Immature natural killer cell (primary cell): ENCODE data around the gene KCNK6. TPM values are rescaled to one million over a fixed set of nuclear protein-coding genes. Genes with fewer than 3 reads are reported as not detected.

Source experiments
- DNase-seq, 3 donors: peaks; one replicate each; pipeline ENCODE4 v3.0.0; 2022; ENCODE audit warnings: mixed read lengths in 1 of 3
- H3K27ac Mint-ChIP-seq, 6 donors: one replicate each; pipeline ENCODE4 v1.8.0; 2020; ENCODE audit warnings: mixed read lengths in 6 of 6, mild to moderate bottlenecking in 5 of 6, inconsistent platforms in 4 of 6, moderate library complexity in 3 of 6
- H3K27me3 Mint-ChIP-seq, 3 donors: one replicate each; pipeline ENCODE4 v1.8.0; 2020 to 2021; ENCODE audit warnings: low read depth in 3 of 3, mild to moderate bottlenecking in 3 of 3, mixed read lengths in 3 of 3, moderate library complexity in 3 of 3, inconsistent platforms in 1 of 3
- H3K36me3 Mint-ChIP-seq, 3 donors: one replicate each; pipeline ENCODE4 v1.8.0; 2020; ENCODE audit warnings: mixed read lengths in 3 of 3, inconsistent platforms in 2 of 3, mild to moderate bottlenecking in 2 of 3
- H3K4me1 Mint-ChIP-seq, 2 donors: one replicate each; pipeline ENCODE4 v1.8.0; 2020; ENCODE audit warnings: inconsistent platforms in 2 of 2, mild to moderate bottlenecking in 2 of 2, mixed read lengths in 2 of 2, moderate library complexity in 1 of 2
- H3K4me3 Mint-ChIP-seq, 5 donors: one replicate each; pipeline ENCODE4 v1.8.0; 2020; ENCODE audit warnings: mild to moderate bottlenecking in 5 of 5, mixed read lengths in 5 of 5, inconsistent platforms in 3 of 5, moderate library complexity in 3 of 5
- H3K9me3 Mint-ChIP-seq, 6 donors: one replicate each; pipeline ENCODE4 v1.8.0; 2020; ENCODE audit warnings: mild to moderate bottlenecking in 6 of 6, mixed read lengths in 6 of 6, inconsistent platforms in 4 of 6, moderate library complexity in 3 of 6
- polyA plus RNA-seq, 3 donors: library from polyadenylated mRNA; unstranded; fragments of 300-500 nt; fragmentation: Illumina TruSeq; gene quantifications; one replicate each; pipeline ENCODE4 v1.2.3, GENCODE V29; 2021

Gene KCNK6
- polyA plus RNA-seq, 3 donors from 2014 or later = 0.93 to 1.2 (median 1.0) TPM

DNA sequence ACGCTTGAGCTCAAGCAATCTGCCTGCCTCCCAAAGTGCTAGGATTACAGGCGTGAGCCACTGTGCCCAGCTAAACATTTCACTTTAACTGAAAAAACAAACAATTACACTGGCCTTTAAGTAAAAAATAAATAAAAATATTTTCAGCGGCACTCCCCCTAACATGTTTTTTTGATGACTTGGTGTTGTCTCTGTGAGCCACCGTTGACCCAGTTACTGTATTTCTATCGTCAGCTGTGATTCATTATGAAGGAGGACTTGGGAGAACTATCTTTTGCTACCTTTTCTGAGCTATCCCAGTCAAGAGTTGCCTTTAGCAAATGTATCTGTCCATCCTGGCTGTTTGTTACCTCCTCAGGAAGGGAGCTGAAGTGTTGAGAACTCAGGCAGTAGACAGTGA, 34.1 kb upstream of the KCNK6 start:
- Mint-ChIP-seq H3K27me3 (no peaks in the 10 kb centered on the region), H3K27ac (no peak overlapping the region), H3K36me3 (no peaks in the 10 kb centered on the region), H3K9me3 (no peaks in the 10 kb centered on the region), H3K4me3 (no peak overlapping the region), H3K4me1 (no peaks in the 10 kb centered on the region)
- no peak for DNase-seq

DNA sequence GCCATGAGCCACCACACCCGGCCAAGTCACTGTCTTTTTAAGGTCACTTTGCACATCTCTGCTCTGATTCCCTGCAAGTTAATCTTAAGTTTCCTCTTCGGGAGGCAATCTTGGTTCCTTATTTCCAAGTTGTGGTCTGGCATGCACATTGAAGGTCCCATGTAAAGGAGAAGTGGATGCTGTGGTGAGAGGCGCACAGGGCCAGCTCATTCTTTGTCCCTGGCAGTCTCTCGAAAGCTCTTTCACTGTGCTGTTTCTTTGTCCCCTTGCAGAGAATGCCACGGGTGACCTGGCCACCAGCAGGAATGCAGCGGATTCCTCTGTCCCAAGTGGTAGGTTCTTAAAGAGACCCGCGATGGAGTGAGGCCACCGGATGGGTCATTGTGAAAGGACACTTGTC, 32.0 kb upstream of the KCNK6 start:
- Mint-ChIP-seq H3K27me3 (no peaks in the 10 kb centered on the region), H3K27ac (no peak overlapping the region), H3K4me3 (no peak overlapping the region), H3K9me3 (no peaks in the 10 kb centered on the region), H3K4me1 (no peaks in the 10 kb centered on the region), H3K36me3 (no peaks in the 10 kb centered on the region)
- no peak for DNase-seq

GRCh38 chr19:38288123-38288855, 31.4 kb upstream of the KCNK6 start:
- Mint-ChIP-seq H3K4me1 (no peaks in the 10 kb centered on the region), H3K36me3 (no peaks in the 10 kb centered on the region), H3K27me3 (peaks cover 0 to 2% (median 0%) of the 10 kb centered on the region in 3 donors), H3K4me3 (no peak overlapping the region), H3K9me3 (no peaks in the 10 kb centered on the region), H3K27ac (no peak overlapping the region)
- DNase-seq = no peak

DNA sequence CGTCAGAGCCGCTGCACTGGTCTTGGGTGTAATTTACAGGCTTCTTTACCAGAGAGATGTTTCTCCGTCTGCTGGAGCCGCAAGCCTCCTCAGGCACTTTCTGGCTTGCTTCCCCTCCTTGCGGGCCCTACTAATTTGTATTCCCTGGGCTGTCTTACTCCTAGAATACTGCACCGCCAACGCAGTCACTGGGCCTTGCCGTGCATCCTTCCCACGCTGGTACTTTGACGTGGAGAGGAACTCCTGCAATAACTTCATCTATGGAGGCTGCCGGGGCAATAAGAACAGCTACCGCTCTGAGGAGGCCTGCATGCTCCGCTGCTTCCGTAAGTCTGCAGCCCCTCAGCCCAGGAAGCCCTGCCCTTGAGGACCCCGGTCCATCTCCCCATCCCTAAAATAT, 29.7 kb upstream of the KCNK6 start:
- H3K27me3 Mint-ChIP-seq = peaks cover 0 to 2% (median 0%) of the 10 kb centered on the region in 3 donors
- H3K4me3 Mint-ChIP-seq = no peak overlapping the region
- H3K27ac Mint-ChIP-seq = no peak overlapping the region
- H3K36me3 Mint-ChIP-seq = no peaks in the 10 kb centered on the region
- DNase-seq = no peak
- no peaks in the 10 kb centered on the region for H3K9me3 Mint-ChIP-seq
- H3K4me1 Mint-ChIP-seq = no peaks in the 10 kb centered on the region

DNA sequence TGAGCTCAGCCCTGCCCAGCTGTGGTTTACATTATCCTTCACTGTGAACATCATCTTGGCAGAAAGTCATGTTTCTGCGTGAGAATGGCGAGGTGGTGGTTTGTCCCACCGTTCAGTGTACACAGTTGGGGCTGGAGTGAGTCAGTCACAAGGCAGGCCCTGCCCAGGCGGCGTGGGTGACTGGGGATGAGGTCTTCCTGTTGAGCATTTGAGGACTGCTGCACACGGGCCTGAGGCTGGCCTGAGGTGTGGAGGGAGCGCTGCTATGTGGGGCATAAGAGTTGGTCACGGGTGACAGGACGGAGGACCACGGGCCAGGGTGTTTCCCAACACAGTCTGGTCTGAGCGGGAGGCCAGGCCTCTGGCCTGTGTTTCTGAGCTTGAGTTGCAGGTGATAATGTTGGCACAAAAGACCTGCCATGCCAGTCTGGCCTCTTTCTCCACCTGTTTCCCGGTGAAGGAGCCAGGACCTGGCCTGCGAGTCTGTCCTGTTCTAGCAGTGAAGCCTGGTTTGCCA, 29.0 kb upstream of the KCNK6 start:
- H3K36me3 Mint-ChIP-seq = no peaks in the 10 kb centered on the region
- H3K4me1 Mint-ChIP-seq = no peaks in the 10 kb centered on the region
- no peaks in the 10 kb centered on the region for H3K9me3 Mint-ChIP-seq
- peaks cover 0 to 2% (median 0%) of the 10 kb centered on the region in 3 donors for H3K27me3 Mint-ChIP-seq
- no peak overlapping the region for H3K27ac Mint-ChIP-seq
- H3K4me3 Mint-ChIP-seq = no peak overlapping the region
- no peak for DNase-seq

DNA sequence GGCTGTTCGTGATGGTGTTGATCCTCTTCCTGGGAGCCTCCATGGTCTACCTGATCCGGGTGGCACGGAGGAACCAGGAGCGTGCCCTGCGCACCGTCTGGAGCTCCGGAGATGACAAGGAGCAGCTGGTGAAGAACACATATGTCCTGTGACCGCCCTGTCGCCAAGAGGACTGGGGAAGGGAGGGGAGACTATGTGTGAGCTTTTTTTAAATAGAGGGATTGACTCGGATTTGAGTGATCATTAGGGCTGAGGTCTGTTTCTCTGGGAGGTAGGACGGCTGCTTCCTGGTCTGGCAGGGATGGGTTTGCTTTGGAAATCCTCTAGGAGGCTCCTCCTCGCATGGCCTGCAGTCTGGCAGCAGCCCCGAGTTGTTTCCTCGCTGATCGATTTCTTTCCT, 27.8 kb upstream of the KCNK6 start:
- H3K27me3 Mint-ChIP-seq = peaks cover 0 to 2% (median 0%) of the 10 kb centered on the region in 3 donors
- DNase-seq = no peak
- H3K4me3 Mint-ChIP-seq = no peak overlapping the region
- H3K4me1 Mint-ChIP-seq = no peaks in the 10 kb centered on the region
- H3K9me3 Mint-ChIP-seq = no peaks in the 10 kb centered on the region
- H3K27ac Mint-ChIP-seq = no peak overlapping the region
- H3K36me3 Mint-ChIP-seq = no peaks in the 10 kb centered on the region

- no peaks in the 10 kb centered on the region for H3K9me3 Mint-ChIP-seq
- no peak overlapping the region for H3K4me3 Mint-ChIP-seq
- H3K27me3 Mint-ChIP-seq = peaks cover 0 to 2% (median 0%) of the 10 kb centered on the region in 3 donors
- DNase-seq = no peak
- H3K36me3 Mint-ChIP-seq = no peaks in the 10 kb centered on the region
- H3K4me1 Mint-ChIP-seq = no peaks in the 10 kb centered on the region
- peak overlapping the region in 1 of 6 donors; percentile 34 for H3K27ac Mint-ChIP-seq
Measured at GRCh38 chr19:38293281-38293680, 26.4 kb upstream of the KCNK6 start.

GRCh38 chr19:38294090-38294489, 25.6 kb upstream of the KCNK6 start:
- Mint-ChIP-seq H3K9me3 (no peaks in the 10 kb centered on the region), H3K4me3 (no peak overlapping the region), H3K27ac (no peak overlapping the region), H3K36me3 (no peaks in the 10 kb centered on the region), H3K27me3 (peaks cover 0 to 2% (median 0%) of the 10 kb centered on the region in 3 donors), H3K4me1 (no peaks in the 10 kb centered on the region)
- no peak for DNase-seq

DNA sequence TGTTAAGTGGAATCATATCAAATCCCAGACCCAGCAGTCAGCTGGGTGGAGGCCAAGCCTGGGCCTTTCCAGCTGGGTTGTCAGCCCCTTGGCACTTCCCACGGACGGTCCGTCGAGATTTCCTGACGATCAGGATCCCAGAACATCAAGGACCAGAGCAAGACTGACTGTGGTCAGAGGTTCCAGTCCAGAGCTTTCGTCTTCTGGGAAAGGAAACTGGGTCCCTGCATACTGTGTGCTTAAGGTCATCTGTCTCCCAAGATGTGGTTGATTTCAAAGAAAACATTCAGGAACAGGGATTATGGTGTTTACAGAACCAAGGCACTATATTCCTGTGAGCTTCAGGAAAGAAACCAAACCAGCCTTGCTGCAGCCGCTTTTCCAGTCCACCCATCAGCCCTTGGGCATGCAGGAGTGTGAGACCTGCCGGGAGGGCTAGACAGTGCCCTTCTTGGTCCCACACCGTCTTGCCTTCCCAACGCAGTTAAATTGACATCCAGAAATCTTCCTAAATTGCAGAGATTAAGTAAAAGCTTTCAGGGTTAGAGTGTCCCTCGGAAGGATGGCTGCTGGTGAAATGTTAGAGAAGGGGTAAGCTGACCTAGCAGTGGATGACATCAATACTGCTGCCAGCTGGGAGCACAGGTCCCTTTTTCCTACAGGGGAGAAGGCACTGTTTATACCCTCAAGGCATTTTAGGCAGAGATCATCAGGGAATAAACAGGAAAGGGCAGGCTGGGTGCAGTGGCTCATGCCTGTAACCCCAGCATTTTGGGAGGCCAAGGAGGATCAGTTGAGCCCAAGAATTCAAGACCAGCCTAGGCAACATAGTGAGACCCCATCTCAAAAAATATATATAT, 20.6 kb upstream of the KCNK6 start:
- no peaks in the 10 kb centered on the region for H3K36me3 Mint-ChIP-seq
- peaks cover 0 to 1% (median 1%) of the 10 kb centered on the region in 3 donors for H3K27me3 Mint-ChIP-seq
- peaks cover 0 to 4% of the 10 kb centered on the region in 2 donors for H3K4me1 Mint-ChIP-seq
- H3K4me3 Mint-ChIP-seq = no peak overlapping the region
- no peak for DNase-seq
- no peak overlapping the region for H3K27ac Mint-ChIP-seq
- H3K9me3 Mint-ChIP-seq = no peaks in the 10 kb centered on the region

DNA sequence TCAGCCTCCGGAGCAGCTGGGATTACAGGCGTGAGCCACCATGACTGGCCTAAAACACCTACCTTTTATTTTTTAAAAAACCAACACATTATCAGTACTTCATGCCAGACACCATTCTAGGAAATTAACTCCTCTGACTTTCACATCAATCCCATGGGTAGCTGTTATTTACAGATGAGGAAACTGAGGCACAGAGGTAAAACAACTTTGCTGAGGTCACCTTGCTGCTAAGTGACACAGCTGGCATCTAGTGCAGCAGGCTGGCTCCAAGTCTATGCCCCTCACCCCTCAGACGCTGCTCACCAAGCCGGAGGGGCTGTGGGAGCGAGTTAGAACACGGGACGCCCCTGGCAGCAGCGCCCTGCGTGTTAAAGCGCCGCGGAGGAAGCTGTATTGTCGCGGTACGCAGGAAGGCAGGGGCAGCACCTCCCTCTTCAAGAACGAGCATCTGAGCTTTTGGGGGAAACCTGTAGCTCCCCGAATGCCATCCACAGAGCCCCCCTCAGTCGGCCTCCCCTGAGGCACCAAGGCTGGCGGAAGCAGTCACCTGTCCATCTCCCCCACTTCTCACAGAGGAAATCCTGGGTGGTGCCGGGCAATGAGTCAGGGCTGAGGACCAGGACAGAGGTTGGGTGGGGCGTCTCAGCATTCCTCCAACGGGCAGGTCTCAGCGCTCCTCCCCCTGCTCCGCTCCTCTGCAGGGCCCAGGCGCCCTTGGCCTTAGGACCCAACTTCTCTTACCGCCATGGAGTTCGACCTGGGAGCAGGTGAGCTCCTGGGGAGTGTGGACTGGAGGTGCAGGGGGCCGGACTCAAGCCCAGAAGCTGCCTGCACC, 15.9 kb upstream of the KCNK6 start, which contains the start of gene C19orf33:
Gene C19orf33, plus strand, starts transcription at position 735 of the 835 bp plus-strand sequence. Its CDS starts 11 bp downstream, at position 746.
- Mint-ChIP-seq H3K4me3 (no peak within 1 kb of the TSS), H3K4me1 (peaks cover 0 to 4% of the 10 kb centered on the region in 2 donors), H3K27me3 (peaks cover 0 to 1% (median 1%) of the 10 kb centered on the region in 3 donors), H3K36me3 (peaks cover 0 to 2% (median 0%) of the 10 kb centered on the region in 3 donors), H3K9me3 (no peaks in the 10 kb centered on the region), H3K27ac (no peak within 1 kb of the TSS)
- DNase-seq = no peak

DNA sequence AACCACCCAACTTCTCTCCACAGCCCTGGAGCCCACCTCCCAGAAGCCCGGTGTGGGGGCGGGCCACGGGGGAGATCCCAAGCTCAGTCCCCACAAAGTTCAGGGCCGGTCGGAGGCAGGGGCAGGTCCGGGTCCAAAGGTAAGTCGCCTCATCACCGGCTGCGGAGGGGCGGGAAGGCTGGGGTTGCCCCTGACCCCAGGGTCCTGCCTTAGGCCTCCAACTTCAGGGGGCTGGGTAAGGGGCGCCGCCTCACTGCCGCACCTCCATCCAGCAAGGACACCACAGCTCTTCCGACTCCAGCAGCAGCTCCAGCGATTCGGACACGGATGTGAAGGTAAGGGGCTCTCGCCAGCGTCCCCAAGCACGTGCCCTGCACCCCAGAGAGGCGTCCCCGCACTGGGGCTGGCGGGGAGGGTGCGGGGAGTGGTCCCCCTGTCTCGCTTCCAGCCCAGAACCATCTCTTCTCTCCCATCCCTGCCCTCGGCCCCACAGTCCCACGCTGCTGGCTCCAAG, 15.2 kb upstream of the KCNK6 start:
- Mint-ChIP-seq H3K4me3 (no peak overlapping the region), H3K27me3 (peaks cover 0 to 1% (median under 1%) of the 10 kb centered on the region in 3 donors), H3K4me1 (peaks cover 0 to 4% of the 10 kb centered on the region in 2 donors), H3K9me3 (no peaks in the 10 kb centered on the region), H3K27ac (no peak overlapping the region), H3K36me3 (peaks cover 0 to 2% (median 0%) of the 10 kb centered on the region in 3 donors)
- no peak for DNase-seq

DNA sequence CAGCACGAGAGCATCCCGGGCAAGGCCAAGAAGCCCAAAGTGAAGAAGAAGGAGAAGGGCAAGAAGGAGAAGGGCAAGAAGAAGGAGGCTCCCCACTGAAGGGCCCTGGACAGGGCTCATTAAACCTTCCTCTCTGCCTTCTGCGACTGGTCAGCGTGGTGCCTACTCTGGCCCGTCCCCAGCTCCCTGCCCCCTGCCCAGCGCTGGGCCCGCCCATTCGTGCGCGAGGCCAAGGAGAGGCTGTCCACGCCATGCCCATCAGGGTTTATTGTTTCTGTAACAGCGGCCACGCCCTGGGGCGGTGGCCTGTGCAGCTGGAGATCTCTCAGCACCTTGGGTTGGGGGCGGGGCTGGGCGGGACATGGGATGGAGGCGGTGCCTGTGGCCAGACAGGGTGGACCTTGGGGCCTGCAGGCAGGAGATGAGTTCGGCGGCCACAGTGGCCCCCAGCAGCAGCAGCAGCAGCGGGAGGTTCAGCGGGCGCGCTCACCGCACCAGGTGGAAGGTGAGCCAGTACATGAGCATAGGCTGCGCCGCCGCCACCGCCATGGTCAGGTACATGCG, 14.7 kb upstream of the KCNK6 start:
- no peak overlapping the region for H3K27ac Mint-ChIP-seq
- H3K36me3 Mint-ChIP-seq = peaks cover 0 to 2% (median 0%) of the 10 kb centered on the region in 3 donors
- peaks cover 0 to 1% (median 0%) of the 10 kb centered on the region in 3 donors for H3K27me3 Mint-ChIP-seq
- peaks cover 0 to 4% of the 10 kb centered on the region in 2 donors for H3K4me1 Mint-ChIP-seq
- no peak for DNase-seq
- H3K9me3 Mint-ChIP-seq = no peaks in the 10 kb centered on the region
- no peak overlapping the region for H3K4me3 Mint-ChIP-seq

GRCh38 chr19:38306236-38306635, 13.4 kb upstream of the KCNK6 start:
- H3K27ac Mint-ChIP-seq = no peak overlapping the region
- peaks cover 0 to 4% of the 10 kb centered on the region in 2 donors for H3K4me1 Mint-ChIP-seq
- H3K36me3 Mint-ChIP-seq = peaks cover 2 to 4% (median 4%) of the 10 kb centered on the region in 3 donors
- H3K27me3 Mint-ChIP-seq = peaks cover 0 to 1% (median 0%) of the 10 kb centered on the region in 3 donors
- no peak for DNase-seq
- H3K9me3 Mint-ChIP-seq = no peaks in the 10 kb centered on the region
- no peak overlapping the region for H3K4me3 Mint-ChIP-seq
